Nephron progenitor cell (in vitro differentiated cells): Measurements from ENCODE around the gene PDCD5.
"Not testable (repeated sequence)": the region's sequence is repeated elsewhere in the genome, so short reads cannot be mapped to it uniquely, and the experiment has no call there.

Experiments used
- DNase-seq: peaks from one replicate; pipeline ENCODE4 v3.0.0; 2021
- H3K27ac Mint-ChIP-seq: 2 replicates; pipeline ENCODE4 v1.8.0; 2021; ENCODE audit warnings: mild to moderate bottlenecking, moderate library complexity, mixed read lengths
- H3K27me3 Mint-ChIP-seq: 2 replicates; pipeline ENCODE4 v1.8.0; 2021; ENCODE audit warnings: mild to moderate bottlenecking, low read depth, mixed read lengths; ENCODE audit not compliant: poor library complexity
- H3K36me3 Mint-ChIP-seq: 2 replicates; pipeline ENCODE4 v1.8.0; 2021; ENCODE audit warnings: low read depth, mixed read lengths
- H3K4me1 Mint-ChIP-seq: 2 replicates; pipeline ENCODE4 v1.8.0; 2021; ENCODE audit warnings: mixed read lengths
- H3K4me3 Mint-ChIP-seq: 2 replicates; pipeline ENCODE4 v1.8.0; 2021; ENCODE audit warnings: mild to moderate bottlenecking, moderate library complexity, mixed read lengths
- H3K9me3 Mint-ChIP-seq: 2 replicates; pipeline ENCODE4 v1.8.0; 2021; ENCODE audit warnings: mild to moderate bottlenecking, moderate library complexity, mixed read lengths
- TF ChIP-seq, protein P1 (sequence below): fragments of 200-600 bp; sonication (generic); IDR thresholded peaks from 2 replicates; pipeline ENCODE4 v1.5.0; 2021; ENCODE audit warnings: antibody characterized with exemption

The PDCD5 gene

DNA sequence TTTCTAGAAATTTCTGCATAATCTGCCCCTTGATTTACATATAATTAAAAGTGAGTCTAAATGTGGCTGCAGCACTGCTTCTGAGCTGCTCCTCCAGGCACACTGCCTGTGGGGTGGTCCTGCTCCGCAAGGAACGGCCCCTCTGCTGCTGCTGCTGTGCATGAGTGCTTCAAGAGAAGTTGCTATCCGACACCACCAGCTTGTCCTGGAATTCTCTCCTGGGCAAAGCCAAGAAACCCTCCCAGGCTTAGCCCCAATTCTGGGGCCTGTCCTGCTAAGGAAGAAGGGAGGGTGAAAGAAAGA, 7.5 kb upstream of the PDCD5 start:
- Mint-ChIP-seq H3K27me3 (peaks cover 13% of the 10 kb centered on the region), H3K9me3 (peaks cover 14% of the 10 kb centered on the region), H3K4me1 (peaks cover 9% of the 10 kb centered on the region), H3K27ac (no peak overlapping the region), H3K36me3 (no peaks in the 10 kb centered on the region), H3K4me3 (no peak overlapping the region)
- peak; percentile 18 for DNase-seq
- TF ChIP-seq, protein P1, sequence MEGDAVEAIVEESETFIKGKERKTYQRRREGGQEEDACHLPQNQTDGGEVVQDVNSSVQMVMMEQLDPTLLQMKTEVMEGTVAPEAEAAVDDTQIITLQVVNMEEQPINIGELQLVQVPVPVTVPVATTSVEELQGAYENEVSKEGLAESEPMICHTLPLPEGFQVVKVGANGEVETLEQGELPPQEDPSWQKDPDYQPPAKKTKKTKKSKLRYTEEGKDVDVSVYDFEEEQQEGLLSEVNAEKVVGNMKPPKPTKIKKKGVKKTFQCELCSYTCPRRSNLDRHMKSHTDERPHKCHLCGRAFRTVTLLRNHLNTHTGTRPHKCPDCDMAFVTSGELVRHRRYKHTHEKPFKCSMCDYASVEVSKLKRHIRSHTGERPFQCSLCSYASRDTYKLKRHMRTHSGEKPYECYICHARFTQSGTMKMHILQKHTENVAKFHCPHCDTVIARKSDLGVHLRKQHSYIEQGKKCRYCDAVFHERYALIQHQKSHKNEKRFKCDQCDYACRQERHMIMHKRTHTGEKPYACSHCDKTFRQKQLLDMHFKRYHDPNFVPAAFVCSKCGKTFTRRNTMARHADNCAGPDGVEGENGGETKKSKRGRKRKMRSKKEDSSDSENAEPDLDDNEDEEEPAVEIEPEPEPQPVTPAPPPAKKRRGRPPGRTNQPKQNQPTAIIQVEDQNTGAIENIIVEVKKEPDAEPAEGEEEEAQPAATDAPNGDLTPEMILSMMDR: no peak

DNA sequence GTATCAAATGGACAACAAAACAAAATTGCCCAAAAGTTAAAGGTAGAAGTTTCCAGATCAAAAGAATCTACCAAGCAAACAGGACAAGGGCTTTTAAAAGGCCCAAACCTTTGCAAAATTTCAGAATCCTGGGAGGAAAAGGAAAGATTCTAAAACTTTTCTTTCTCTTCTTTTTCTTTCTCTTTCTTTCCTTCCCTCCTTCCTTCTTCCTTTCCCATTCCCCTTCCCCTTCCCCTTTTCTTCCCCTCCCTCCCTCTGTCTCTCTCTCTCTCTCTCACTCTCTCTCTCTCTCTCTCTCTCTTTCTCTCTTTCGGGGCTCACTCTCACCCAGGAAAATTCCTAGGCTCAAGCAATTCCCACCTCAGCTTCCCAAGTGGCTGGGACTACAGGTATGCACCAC, 4.2 kb upstream of the PDCD5 start:
- TF ChIP-seq, protein P1: no peak
- Mint-ChIP-seq H3K4me3 (no peak overlapping the region), H3K9me3 (peaks cover 14% of the 10 kb centered on the region), H3K4me1 (peaks cover 13% of the 10 kb centered on the region), H3K27ac (no peak overlapping the region), H3K36me3 (no peaks in the 10 kb centered on the region), H3K27me3 (peaks cover 20% of the 10 kb centered on the region)
- no peak for DNase-seq

DNA sequence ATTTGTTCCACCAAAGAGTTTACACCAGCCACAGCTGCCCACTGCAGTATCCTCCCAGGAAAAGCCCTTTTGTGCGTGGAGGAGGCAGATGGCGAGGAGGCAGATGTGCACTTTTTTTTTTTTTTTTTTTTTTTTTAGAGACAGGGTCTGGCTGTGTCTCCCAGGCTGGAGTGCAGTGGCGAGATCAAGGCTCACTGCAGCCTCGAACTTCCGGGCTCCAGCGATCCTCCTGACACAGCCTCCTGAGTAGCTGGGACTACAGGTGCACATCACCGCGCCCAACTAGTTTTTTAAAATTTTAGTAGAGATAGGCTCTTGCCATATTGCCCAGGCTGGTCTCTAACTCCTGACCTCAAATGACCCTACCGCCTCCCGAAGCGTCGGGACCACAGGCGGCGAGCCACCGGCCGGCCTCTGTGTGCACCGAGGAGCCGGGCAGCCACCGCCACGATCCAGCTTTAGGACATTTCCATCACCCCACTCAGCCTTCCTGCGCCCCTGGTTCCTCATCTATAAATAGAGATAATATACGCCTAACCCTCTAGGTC, 563 bp upstream of the PDCD5 start:
- Mint-ChIP-seq H3K4me3 (peak overlapping the region; percentile 92), H3K4me1 (peaks cover 18% of the 10 kb centered on the region), H3K27ac (no peak overlapping the region), H3K9me3 (no peaks in the 10 kb centered on the region), H3K36me3 (peaks cover 27% of the 10 kb centered on the region), H3K27me3 (peaks cover 20% of the 10 kb centered on the region)
- DNase-seq: no peak
- TF ChIP-seq, protein P1: no peak

DNA sequence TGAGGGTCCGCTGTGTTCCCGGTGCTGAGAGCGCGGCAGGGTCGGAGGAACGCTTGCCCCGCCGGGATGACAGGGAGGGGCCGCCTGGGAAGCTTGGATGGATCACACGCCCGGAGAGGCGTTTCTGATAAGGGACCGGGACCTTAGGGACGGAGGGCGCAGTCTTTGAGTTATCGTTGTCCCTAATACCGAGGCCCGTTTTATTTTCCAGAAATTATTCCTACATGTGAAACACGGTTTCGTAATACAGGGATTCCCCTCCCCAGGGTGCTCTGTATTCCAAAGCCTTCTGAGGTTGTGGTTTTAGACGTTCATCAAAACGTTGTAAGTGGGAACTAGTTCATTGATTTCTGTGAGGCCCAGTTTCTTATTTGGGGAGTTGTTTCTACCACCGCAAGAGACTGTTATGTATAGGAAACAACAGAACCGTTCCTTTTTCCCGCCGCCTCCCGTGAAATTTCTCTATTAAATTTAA, 752 bp downstream of the PDCD5 start:
- peaks cover 18% of the 10 kb centered on the region for H3K4me1 Mint-ChIP-seq
- no peak overlapping the region for H3K27ac Mint-ChIP-seq
- peak; percentile 41 for DNase-seq
- peaks cover 40% of the 10 kb centered on the region for H3K36me3 Mint-ChIP-seq
- peaks cover 8% of the 10 kb centered on the region for H3K9me3 Mint-ChIP-seq
- TF ChIP-seq, protein P1: no peak
- H3K4me3 Mint-ChIP-seq: peak overlapping the region; percentile 91
- H3K27me3 Mint-ChIP-seq: peaks cover 20% of the 10 kb centered on the region

DNA sequence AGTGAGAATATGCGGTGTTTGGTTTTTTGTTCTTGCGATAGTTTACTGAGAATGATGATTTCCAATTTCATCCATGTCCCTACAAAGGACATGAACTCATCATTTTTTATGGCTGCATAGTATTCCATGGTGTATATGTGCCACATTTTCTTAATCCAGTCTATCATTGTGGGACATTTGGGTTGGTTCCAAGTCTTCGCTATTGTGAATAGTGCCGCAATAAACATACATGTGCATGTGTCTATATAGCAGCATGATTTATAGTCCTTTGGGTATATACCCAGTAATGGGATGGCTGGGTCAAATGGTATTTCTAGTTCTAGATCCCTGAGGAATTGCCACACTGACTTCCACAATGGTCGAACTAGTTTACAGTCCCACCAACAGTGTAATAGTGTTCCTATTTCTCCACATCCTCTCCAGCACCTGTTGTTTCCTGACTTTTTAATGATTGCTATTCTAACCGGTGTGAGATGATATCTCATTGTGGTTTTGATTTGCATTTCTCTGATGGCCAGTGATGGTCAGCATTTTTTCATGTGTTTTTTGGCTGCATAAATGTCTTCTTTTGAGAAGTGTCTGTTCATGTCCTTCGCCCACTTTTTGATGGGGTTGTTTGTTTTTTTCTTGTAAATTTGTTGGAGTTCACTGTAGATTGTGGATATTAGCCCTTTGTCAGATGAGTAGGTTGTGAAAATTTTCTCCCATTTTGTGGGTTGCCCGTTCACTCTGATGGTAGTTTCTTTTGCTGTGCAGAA, 6.9 kb downstream of the PDCD5 start:
- not testable (repeated sequence) for H3K27me3 Mint-ChIP-seq, H3K27ac Mint-ChIP-seq, H3K4me3 Mint-ChIP-seq, DNase-seq, H3K4me1 Mint-ChIP-seq
- Mint-ChIP-seq H3K9me3 (peaks cover 47% of the 10 kb centered on the region), H3K36me3 (peaks cover 88% of the 10 kb centered on the region)

DNA sequence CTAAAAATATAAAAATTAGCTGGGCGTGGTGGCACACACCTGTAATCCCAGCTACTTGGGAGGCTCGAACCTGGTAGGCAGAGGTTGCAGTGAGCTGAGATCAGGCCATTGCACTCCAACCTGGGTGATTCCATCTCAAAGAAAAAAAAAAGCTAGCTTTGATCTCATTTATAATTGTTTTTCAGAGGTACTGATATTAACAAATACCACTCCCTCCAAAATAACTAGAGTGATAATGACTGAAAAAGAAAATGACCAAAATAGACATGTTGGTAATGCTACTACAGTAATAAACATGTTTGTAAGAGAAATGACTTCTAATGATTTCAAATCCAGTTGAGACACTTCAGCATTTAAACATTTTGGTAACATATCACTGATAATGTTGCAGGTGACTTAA, 13.0 kb downstream of the PDCD5 start:
- TF ChIP-seq, protein P1: no peak
- peaks cover 32% of the 10 kb centered on the region for H3K9me3 Mint-ChIP-seq
- peaks cover 82% of the 10 kb centered on the region for H3K36me3 Mint-ChIP-seq
- H3K4me1 Mint-ChIP-seq: no peaks in the 10 kb centered on the region
- H3K4me3 Mint-ChIP-seq: no peak overlapping the region
- H3K27ac Mint-ChIP-seq: no peak overlapping the region
- no peak for DNase-seq
- H3K27me3 Mint-ChIP-seq: no peaks in the 10 kb centered on the region
